Hematopoietic multipotent progenitor cell treated with erythropoietin and hydrocortisone succinate and interleukin-3 and kit ligand, for 4 days (in vitro differentiated cells): Measurements from ENCODE around the gene VASP.

Experiments
- DNase-seq: peaks from one replicate; pipeline ENCODE4 v3.0.0-alpha.2; 2015

Gene VASP

DNA sequence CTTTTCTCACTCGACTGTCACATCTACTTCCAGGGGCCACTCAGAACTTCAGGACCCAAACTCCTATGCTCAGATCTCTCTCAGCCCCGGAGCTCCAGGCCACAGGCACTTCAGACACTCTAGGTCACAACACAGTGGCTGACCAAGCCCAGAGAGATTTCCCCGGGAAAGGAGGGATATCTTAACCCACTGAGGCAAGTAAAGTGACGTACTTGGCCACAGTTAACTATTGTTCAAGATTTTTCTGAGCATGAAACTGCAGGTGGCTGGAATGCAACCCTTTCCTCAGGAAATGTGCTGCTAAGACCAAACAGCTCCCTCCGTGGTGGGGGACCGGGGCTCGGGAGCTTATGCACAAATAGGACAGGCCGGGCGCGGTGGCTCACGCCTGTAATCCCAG is 53.4 kb downstream of the VASP start:
- DNase-seq = no peak

GRCh38 chr19:45564131-45564780 is 57.0 kb downstream of the VASP start:
- no peak for DNase-seq

GRCh38 chr19:45567609-45568008 is 60.3 kb downstream of the VASP start:
- no peak for DNase-seq

DNA sequence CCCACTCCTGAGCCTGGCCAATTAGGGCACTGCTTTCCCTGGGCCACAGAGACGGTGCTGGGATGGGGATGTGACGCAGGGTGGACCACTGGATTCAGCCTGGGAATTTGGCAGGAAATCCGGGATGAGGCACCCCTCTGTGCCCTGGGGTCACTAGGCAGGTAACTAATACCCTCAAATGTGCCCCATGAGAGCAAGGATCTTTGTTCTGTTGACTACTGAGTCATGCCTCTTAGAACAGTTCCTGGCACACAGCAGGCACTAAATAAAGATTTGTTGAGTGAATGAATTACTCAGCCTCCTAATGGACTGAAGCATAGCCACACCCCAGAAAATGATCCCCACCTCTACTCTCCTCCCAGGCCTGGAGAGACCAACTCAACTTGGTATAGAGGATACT is 61.5 kb downstream of the VASP start:
- DNase-seq = no peak

GRCh38 chr19:45569619-45570421 is 62.5 kb downstream of the VASP start:
- DNase-seq = peak; percentile 70

DNA sequence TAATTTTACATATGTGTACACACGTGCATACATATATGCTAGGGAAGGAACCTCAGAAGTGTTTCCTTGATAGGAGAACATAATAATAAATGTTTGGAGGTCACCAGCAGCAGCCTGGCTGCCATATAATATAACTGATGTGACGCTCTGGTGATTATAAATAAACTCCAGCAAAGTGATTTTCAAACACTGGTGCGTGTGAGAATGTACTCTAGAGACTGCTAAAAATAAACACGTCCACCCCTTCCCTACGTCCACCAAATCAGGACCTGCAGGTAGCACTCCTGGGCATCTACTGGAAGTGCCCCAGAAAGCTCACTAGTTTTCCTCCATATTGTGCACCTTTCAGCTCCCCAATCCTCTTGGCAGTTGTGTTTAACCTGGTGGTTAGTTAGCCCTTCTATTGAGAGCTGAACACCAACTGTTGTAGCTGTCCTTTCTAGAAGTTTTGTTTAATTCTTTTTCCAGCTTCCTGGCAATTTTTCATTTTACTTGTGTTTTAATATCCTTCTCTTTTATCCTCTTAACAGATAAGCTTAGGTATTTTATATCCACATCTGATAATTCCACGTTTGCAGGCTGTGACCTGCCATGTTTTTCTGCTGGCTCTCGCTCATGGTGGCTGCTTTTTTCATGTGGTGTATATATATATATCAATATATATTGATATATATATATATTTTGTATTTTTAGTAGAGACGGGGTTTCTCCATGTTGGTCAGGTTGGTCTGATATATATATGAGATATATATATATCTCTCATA is 64.4 kb downstream of the VASP start:
- DNase-seq = no peak

DNA sequence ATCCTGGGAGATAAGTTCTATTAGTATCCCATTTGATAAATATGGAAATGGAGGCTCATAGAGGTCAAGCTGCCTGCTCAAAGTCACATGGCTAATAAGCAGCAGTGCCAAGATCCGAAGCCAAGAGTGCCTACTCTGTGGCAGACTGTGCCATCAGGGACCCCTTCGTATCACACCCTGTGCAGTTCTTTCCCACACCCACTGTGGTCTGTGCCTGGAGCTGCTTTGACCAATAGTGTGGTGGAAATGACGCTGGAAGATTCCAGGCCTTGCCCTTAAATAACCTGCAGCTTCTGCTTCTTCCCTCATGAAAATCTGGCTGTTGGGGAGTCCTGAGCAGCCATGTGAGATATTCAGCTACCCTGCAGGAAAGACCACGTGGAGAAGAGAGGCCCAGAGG is 67.2 kb downstream of the VASP start:
- no peak for DNase-seq

DNA sequence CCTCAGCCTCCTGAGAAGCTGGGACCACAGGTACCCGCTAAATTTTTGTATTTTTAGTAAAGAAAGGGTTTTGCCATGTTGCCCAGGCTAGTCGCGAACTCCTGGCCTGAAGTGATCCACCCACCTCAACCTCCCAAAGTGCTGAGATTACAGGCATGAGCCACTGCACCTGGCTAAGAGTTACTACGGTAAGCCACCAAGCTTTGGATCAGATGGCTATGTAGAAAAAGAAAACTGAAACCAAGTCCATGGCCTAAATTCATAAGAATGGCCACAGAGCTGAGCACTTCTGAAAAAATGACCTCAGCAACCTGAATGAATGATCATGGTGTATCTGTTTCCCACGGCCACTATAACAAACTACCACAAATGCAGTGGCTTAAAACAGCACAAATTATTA is 67.9 kb downstream of the VASP start:
- DNase-seq = no peak
